HG03432 (cell line): ENCODE results near the gene LRRC27.

Experiments used
- ATAC-seq: cut with Tn5 transposase; IDR thresholded peaks from one replicate; pipeline ENCODE4 v1.9.1; 2021; ENCODE audit warnings: mild to moderate bottlenecking, moderate library complexity; ENCODE audit not compliant: unreplicated experiment

LRRC27 gene

DNA sequence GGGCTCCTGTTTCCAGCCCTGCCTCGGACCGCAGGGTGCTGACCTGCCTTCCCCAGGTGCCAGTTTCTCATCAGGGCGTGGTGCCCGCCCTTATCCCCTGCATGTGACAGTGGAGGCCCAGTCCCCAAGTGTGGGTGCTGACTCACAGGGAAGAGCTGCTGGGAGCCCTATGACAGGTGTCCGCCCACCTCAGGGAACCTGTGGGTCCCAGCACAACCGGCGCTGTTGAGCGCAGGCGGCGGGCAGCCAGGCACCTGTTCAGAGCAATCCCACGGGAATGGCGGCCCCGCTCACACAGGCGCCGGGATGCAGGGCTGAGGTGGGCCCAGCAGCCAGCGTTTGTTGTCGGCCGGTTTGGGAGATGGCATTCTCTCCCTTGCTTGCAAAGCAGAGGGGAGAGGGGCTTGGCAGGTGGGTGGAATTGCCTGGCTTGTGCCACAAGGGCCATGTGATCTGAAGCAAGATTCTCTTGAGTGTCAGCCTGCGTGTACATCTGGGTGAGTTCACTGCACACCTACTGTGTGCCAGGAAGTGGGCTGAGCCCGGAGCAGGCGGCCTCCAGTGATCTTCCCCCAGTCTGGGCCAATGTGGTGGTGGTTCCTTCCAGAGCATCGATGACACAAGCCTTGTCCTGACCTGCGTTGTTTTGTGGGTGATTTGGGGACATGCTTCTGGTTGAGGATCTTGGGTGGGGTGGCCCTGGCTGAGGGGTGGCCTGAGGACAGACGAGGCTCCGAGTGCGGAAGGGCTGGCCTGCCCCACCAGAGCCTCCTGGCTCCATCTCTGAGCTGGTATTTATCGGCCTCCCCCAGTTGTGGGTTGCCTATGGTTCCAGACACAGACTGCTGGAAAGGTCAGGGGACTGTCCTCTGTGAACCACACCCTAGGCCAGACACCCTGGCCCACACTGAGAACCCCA is 67.4 kb downstream of the LRRC27 start:
- ATAC-seq: no peak

- no peak for ATAC-seq
These were observed 68.1 kb downstream of the LRRC27 start for GRCh38 chr10:132400041-132400546.

DNA sequence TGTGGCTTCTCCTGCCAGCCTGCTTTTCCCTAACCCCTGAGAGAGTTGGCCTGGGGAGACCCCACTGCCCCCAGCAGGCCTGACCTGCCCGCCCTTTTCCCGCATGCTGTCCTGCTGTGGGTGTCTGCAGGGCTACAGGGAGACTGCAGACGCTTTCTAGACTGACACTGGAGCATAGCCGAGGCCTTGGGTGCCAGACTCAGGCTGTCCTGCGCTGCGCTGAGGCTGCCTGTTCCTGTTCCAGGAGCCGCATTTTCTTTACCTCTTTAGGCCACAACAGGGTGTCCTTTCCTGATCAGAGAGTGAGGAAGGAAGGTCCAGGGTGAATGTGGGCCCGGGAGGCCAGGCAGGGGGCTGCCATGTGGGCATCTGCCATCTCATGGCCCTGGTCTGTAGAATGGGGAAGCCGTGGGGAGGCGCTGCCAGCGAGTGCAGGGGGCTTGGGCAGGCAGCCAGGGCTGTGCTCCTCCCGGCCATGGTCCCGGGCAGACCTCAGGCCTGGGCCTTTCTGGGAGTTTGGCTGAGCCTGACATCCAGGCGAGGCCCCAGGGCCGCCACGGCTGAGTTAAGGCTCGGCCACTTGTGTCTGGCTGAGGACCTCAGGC is 68.7 kb downstream of the LRRC27 start:
- ATAC-seq: no peak

DNA sequence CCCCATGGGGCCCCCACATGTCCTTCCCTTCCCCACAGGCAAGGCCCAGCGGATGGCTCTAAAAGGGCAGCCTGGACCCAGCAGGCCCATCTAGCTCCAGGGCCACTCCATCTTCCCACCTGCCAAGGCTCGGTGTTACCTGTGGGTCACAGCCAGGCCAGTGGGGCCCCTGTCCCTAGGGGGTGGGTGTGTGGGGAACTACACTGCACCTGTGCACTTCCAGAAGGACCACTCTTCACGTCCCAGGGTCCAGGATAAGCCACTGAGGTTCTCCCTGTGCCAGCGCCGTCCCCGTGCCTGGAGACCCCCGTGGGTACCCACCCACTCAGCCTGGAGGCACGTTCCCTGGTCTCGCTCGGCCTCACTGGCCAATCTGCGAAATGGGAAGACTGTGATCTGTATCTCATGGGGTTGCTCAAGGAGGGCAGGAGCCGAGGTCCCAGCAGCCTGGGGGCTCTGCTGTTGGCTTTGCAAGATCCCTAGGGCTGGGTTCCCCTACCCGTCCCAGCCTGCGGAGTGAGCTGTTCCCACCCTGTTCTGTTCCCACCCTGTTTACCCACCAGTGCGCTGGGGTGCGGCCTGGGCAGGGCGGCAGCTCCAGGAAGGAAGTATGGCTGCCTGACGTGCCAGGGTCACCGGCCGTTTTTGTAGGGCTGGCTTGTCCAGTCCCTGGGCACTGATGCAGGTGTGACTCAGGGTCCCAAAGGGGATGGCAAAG is 69.6 kb downstream of the LRRC27 start:
- no peak for ATAC-seq

DNA sequence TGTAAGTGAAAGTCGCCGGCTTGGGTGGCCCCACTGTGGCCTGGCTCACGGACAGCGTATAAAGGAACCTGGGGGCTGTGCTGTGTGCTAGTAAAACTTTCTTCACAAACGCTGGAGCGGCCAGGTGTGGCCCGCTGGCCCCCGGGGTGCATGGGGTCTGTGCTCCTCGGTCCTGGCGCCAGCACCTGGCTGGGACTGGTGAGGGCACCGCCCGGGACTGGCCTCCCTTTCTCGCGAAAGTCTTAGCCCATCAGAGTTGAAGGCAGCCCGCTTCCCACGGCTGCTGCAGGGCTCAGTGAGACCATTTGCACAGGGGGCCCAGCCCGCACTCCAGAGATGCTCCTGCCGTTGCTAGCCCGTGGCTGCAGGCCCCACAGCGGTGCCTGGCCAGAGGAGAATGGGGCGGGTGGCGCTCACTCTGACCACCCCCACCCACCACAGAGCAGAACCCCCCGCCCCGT is 70.8 kb downstream of the LRRC27 start:
- ATAC-seq: no peak

GRCh38 chr10:132403511-132404168 is 71.6 kb downstream of the LRRC27 start:
- no peak for ATAC-seq

- no peak for ATAC-seq
These were observed 72.3 kb downstream of the LRRC27 start for GRCh38 chr10:132404169-132404880.

DNA sequence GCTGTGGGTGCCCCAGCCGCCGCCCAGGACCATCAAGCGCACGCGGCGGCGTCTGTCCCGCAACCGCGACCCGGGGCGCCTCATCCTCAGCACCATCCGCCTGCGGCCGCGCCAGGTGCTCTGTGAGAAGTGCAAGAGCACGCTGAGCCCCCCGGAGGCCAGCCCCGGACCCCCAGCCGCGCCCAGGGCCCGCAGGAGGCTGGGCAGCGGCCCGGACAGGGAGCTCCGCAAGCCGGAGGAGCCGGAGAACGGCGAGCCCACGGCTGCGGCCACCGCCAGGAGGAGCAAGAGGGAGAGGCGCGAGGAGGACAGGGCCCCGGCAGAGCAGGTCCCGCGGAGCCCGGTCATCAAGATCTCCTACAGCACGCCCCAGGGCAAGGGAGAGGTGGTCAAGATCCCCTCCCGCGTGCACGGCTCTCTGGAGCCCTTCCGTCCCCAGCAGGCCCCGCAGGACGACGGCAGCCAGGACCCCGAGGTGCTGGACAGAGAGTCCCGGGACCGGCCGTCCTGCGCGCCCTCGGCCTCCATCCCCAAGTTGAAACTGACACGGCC is 73.0 kb downstream of the LRRC27 start:
- no peak for ATAC-seq

GRCh38 chr10:132405463-132405991 is 73.5 kb downstream of the LRRC27 start:
- ATAC-seq: no peak

GRCh38 chr10:132406181-132406580 is 74.2 kb downstream of the LRRC27 start:
- ATAC-seq: no peak

DNA sequence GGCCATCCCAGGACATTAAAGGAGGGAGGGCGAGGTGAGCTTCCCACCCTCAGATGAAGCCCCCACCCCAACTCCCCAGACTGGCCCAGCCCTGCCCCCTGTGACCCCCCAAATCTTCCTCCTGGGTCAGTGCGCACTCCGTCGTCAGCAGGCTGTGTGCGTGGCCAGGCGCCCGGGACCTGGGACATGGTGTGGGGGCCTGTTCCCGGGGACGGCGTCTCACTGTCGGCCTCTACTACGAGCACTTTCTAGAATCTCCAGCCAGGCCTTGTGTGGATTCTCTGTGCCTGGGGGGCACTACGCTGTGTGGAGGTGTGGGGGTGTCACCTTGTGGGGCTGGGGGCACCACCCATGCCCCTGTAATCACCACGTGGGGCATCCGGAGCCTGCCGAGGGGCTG is 74.8 kb downstream of the LRRC27 start:
- no peak for ATAC-seq

- ATAC-seq: no peak
These were observed 75.3 kb downstream of the LRRC27 start for GRCh38 chr10:132407243-132407746.

- ATAC-seq: peak; percentile 44
These were observed 75.9 kb downstream of the LRRC27 start for GRCh38 chr10:132407846-132408278.

DNA sequence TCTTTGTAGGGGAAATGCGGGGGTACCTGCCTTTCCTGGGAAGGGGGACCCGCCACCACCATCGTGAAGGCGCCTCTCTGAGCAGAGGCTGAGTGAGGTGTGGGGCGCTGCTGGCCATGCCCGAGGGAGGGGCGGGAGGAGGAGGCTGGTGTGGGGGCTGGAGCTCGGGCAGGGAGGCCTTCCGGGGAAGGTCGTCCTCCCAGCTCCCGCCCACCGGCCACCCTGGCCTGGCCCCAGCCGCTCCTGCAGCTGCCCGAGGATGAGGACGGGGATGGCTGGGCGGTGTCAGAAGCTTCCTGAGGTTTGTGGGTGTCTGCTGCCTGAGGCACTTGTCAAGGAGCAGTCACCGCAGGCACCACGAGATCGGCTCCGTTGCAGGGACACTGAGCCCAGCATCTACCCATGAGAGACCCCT is 76.4 kb downstream of the LRRC27 start:
- peak; percentile 33 for ATAC-seq

GRCh38 chr10:132408823-132409666 is 77.1 kb downstream of the LRRC27 start:
- ATAC-seq: no peak

DNA sequence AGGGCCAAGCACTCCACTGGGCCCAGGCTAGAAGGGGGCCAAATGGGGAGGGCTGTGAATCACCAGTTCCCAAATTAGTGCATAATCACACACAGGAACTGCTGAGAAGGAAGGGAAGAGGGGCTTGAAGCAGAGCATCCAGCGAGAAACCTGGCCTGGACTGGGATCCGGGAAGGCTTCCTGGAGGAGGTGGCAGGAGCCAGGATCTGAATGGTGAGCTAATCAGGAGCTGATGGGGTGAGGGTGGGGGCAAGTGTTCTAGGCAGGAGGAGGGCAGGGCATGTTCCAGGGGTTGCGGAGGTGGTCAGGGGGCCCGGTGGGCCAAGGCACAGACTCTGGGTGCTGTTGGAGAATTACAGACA is 77.7 kb downstream of the LRRC27 start:
- ATAC-seq: no peak

DNA sequence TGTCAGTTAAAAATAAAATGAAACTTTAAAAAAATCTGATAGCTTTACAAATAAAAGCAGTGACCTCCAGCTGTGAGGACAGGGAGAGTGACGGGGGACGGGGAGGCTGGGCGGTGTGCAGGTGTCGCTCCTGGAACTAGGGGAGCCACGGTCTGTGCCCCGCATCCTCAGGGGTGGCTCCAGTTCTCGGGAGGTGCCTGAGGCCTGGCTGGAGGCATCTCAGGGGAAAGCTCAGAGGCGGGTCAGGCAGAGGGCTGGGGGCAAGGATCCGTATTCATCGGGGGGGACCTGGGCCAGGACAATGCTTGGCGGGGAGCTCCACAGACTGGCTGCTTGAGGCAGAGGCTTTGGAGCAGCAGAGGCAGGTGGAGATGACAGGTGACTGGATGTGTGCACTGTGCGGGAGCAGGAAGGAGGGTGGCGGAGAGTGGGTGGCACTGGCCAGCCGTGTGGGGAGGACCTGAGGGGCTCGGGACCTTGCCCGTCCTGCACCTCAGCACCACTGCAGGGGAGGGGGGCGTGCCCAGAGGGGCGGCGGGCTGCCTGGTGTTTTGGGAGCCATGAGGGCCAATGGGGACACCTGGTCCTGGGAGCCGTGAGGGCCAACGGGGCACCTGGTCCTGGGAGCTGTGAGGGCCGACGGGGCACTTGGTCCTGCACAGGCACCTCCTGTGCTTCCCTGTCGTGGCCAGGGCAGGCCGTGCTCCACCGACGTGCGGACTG is 78.2 kb downstream of the LRRC27 start:
- no peak for ATAC-seq
